NCI-H345 (cell line): ENCODE data around the gene MSL1.

Experiments used
- DNase-seq: peaks from one replicate; lab custom pipeline; 2025; lab: John Stamatoyannopoulos, UW

Gene MSL1

DNA sequence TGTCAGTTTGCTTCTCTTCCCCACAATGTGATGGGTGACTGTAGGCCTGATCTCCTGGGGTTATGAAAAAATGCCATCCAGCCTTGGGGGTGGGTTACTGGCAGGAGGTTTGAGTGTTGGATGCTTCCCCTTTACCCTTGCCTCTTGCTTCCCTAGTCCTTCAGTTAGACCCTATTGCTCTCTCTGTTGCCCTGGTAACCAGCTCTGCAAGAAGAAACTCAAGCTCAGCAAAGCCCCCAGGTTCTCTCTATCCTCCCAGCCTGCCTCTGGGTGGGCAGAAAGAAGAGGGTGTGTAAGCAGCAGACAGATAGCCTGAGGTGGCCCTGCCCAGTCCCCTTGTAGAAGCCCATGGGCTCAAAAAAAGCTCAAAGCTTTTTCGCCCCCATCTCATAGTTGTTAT is 52.7 kb downstream of the MSL1 start:
- no peak for DNase-seq

DNA sequence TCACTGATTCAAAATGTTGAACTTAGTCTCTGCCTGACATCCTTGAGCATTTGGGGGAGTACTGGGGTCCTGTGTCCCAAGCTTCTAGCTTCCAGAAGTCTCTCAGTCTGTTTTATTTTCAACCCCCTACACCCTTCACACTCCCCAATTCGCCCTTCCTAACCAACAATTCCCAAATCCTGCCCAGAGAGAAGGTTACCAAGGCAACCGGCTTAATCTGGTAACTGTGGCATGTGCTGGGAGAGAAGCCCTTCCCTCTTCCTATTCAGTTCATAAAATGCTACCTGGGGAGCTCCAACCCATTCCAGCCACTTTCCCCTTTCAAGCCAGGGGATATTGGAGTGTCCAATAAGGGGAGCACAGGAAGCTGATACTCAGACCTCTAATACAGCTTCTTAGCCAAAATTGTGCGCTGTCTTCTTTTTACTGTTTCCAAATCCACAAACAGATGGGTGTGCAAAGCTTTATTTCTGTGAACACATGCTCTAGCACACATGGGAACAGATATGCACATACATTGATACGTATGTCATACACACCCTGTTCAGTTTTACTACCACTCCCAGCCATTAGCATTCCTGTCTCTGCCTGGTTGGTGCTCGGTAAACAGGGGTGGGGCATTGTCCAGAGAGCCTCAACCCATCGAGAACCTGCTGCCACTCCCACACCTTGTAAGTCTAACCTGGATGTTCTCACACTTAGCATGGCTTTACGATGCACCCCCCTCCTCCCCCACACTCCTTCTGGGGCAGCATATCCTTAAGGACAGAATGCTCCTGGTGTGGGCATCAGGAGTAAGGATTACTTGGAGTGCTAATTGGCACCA is 54.4 kb downstream of the MSL1 start:
- no peak for DNase-seq

DNA sequence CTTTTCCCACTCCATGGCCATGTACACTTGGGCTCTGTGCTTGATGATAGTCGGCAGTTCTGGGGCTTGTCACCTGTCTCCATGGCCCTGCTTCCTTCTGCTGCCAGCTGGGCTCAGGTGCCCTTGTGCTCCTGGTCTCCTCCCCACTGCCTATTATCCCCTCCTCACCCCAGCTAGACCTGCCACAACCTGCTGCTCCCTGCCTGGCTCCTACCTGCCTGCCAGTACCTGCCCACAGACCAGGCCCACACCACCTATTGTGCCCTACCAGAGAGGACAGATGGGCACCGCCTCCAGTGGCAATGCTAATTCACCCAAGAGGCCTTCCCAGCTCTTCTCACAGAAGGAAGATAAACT is 55.0 kb downstream of the MSL1 start:
- peak; percentile 67 for DNase-seq

DNA sequence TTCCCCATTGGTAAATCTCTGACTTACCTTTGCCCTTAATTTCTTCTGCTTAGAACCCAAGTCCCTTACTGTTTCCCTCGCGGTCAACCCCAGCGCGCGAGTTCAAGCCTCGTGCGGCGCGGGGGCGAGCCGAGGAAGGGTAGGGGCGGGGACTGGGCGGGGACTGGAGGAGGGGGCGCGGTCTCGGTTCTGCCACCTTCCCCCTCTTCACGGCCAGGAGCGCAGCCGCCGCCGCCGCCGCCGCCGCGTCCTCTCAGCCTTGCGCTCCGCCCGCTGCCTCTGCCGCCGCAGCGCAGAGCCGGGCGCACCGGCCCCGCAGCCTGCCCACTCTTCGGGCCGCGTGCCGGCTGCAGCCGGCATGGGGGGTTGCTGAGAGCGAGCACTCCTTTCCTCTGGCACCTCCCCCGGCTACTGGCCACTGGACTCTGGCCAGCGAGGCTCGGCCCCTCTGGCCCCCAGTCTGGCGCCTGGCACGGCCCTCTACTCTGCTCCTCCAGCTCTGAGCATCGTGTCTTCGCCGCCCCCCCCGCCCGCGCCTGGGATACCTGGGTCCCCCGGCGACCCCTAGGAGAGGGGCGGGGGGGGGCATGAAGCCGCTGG is 55.6 kb downstream of the MSL1 start, which contains the start of gene RAPGEFL1:
TSS of gene RAPGEFL1 (plus strand) at position 196 of the 600 bp plus-strand sequence. CDS start at position 588, 392 bp downstream.
- peak; percentile 74 for DNase-seq

DNA sequence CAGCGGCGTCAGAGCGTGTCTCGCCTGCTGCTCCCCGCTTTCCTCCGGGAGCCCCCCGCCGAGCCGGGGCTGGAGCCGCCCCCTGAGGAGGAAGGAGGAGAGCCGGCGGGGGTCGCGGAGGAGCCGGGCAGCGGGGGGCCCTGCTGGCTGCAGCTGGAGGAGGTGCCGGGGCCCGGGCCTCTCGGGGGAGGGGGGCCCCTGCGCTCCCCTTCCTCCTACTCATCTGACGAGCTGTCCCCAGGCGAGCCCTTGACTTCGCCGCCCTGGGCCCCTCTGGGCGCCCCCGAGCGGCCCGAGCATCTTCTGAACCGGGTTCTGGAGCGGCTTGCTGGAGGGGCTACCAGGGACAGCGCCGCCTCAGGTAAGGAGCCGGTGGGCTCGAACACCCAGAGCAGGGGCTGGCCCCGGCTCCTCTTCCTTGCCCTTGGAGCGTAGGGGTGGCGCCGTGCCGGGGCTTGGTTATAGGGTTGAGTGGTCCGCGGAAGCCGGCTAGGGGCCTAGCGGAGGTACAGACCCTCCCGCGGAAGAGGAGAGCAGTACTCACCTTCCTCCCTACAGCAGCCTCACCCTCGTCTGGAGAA is 56.3 kb downstream of the MSL1 start:
- DNase-seq = no peak

DNA sequence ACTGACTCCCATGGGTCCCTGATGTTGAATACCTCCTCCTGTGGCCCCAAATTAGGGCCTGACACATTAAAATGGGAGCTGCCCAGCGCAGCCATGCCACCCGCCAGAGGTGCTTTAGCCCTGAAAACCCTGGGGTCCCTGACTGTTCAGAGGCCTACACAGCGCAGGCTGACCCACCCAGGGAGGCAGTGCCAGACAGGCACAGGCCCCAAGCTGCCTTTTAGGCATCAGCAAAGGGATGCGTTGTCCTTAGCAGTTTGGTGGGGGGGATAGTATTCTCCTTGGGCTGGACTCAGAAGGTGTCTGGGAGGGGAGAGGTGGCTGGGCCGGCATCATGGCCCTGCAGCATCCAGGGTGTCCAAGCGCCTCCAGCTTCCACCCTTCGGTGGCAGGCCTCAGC is 56.9 kb downstream of the MSL1 start:
- DNase-seq = no peak

DNA sequence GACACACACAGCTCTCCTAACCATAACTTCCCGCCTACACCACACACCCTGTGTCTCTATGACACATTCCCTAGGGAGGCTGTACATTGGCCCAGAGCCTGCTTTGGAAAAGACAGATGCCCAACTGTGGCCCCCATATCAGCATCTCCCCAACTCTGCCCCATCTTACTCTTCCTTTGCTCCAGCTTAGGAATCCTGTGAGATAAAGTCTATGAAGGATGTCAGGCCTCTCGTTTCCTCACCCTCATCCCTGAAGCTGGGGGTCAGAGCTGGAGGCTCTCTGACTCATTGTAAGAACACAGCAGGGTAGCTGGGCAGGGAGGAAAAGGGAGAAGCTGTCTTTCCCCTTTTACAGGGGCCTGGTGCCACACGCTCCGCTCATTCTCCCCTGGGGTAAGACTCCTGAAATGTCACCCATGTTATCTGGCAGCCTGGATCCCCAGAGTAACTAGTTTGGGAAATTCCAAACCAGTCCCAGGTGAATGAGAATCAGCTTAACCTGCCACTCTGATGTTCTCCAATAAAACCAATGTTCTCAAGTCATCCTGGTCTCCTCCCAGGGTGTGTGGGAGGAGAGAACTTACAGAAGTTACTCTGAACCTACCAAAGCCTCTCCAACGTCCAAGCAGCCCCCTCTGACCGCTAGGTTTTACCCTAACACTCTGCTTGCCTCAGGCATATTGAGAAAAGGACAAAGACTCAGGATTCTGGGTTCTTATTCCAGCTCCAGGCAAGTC is 58.3 kb downstream of the MSL1 start:
- DNase-seq = no peak

DNA sequence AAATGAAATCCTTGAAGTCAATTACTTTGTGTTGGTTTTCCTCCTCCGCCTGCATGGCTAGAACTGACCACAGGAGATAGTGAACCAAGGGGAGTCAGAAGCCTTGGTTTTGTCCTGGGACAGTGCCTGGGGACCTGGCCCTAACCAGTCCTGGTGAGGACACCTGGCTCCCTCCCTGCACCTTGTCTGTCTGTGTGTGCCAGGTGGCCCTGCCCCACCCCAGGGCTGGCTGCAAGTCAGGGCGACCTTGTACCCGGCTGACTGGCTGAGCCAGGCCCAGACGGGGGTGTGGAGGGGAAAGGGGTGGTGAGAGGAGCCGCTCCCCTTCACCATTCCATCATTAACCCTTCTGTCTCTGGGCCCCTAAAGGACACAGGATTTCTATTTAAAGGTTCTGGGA is 58.9 kb downstream of the MSL1 start:
- DNase-seq = no peak

DNA sequence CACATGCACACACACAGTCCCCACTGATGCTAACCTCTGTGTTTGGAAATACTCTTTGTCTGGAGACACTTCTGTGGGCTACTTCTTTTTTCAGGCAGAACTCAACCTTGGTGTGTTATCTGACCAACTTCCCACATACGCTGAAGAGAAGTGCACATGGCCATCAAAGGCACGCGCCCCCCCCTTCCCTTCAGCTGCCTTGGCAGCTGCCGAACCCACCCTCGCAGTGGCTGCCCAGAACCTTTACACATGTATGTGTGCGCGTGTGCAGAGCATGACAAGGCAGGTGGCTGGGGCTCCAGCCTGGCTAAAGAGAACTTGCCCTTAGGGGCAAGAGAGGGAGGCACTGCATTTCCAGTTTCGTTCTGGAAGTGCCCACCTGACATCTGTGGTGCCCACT is 59.4 kb downstream of the MSL1 start:
- no peak for DNase-seq

DNA sequence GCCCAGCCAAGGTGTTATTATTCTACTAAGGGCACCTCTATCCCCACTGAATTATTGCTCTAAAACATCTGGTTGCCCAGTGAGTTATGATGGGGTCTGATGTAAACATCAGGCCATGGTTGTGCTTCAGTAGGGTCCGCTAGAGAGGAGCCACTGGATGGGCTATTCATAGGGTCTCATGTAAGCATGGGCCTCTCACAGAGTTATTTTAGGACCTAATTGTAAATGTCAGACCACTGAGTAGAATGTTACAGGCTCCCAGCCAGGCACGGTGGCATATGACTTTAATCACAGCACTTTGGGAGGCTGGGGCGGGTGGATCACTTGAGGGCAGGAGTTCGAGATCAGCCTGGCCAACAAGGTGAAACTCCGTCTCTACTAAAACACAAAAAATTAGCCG is 60.8 kb downstream of the MSL1 start:
- DNase-seq = no peak
